GM12892 (cell line): ENCODE results near the gene FAM114A1.
"Not testable (repeated sequence)": the region's sequence is repeated elsewhere in the genome, so short reads cannot be mapped to it uniquely, and the experiment has no call there.

ENCODE experiments used
- DNase-seq: peaks from one replicate; pipeline ENCODE4 v3.0.0; 2011; ENCODE audit not compliant: insufficient read length
- FAIRE-seq: peaks from 2 replicates; lab custom pipeline; 2011; peaks lifted over from hg19 to GRCh38; lab: Jason Lieb, UNC
- POLR2A ChIP-seq: IDR thresholded peaks from 2 replicates; pipeline ENCODE4 v1.6.1; 2011; ENCODE audit warnings: low read depth, low read length, control low read depth
- POLR2AphosphoS5 ChIP-seq: IDR thresholded peaks from 2 replicates; pipeline ENCODE4 v1.6.1; 2011; ENCODE audit warnings: low read depth, low read length, control low read depth
- TAF1 ChIP-seq: IDR thresholded peaks from 2 replicates; pipeline ENCODE4 v1.6.1; 2011; ENCODE audit warnings: low read depth, mild to moderate bottlenecking, control low read depth, low read length, borderline replicate concordance

The FAM114A1 gene

GRCh38 chr4:38909015-38909414 is 41.4 kb downstream of the FAM114A1 start:
- DNase-seq, result no peak
- FAIRE-seq, result no peak
- TF ChIP-seq POLR2A (no peak), TAF1 (no peak), POLR2AphosphoS5 (no peak)

GRCh38 chr4:38911257-38911656 is 43.7 kb downstream of the FAM114A1 start:
- DNase-seq (no peak), FAIRE-seq (no peak)
- TF ChIP-seq POLR2AphosphoS5, result no peak
- TF ChIP-seq TAF1, result no peak
- no peak for TF ChIP-seq POLR2A

GRCh38 chr4:38914854-38915253 is 47.2 kb downstream of the FAM114A1 start:
- TF ChIP-seq TAF1 (no peak), POLR2A (no peak), POLR2AphosphoS5 (no peak)
- no peak for FAIRE-seq
- no peak for DNase-seq

- FAIRE-seq, DNase-seq: not testable (repeated sequence)
These were observed 48.7 kb downstream of the FAM114A1 start for GRCh38 chr4:38916267-38916666.

- FAIRE-seq (no peak), DNase-seq (no peak)
- TF ChIP-seq POLR2A (no peak), POLR2AphosphoS5 (no peak), TAF1 (no peak)
These were observed 49.9 kb downstream of the FAM114A1 start for GRCh38 chr4:38917481-38918025.

- DNase-seq (no peak), FAIRE-seq (no peak)
- TF ChIP-seq TAF1 (no peak), POLR2A (no peak), POLR2AphosphoS5 (no peak)
These were observed 51.9 kb downstream of the FAM114A1 start for GRCh38 chr4:38919494-38919893.

- FAIRE-seq, result no peak
- DNase-seq, result no peak
- no peak for TF ChIP-seq POLR2AphosphoS5
These were observed 52.6 kb downstream of the FAM114A1 start for GRCh38 chr4:38920186-38920585.

GRCh38 chr4:38920677-38921076 is 53.1 kb downstream of the FAM114A1 start:
- FAIRE-seq, result no peak
- TF ChIP-seq TAF1, result no peak
- TF ChIP-seq POLR2AphosphoS5, result no peak
- DNase-seq, result no peak

GRCh38 chr4:38921151-38921550 is 53.5 kb downstream of the FAM114A1 start:
- no peak for DNase-seq
- FAIRE-seq, result no peak

GRCh38 chr4:38923746-38924145 is 56.1 kb downstream of the FAM114A1 start:
- no peak for TF ChIP-seq POLR2AphosphoS5
- no peak for TF ChIP-seq POLR2A
- TF ChIP-seq TAF1, result no peak
- FAIRE-seq (no peak), DNase-seq (no peak)

More at GRCh38 chr4:38921151-38921550, 53.5 kb downstream of the FAM114A1 start:
- TF ChIP-seq POLR2A (no peak), POLR2AphosphoS5 (no peak), TAF1 (no peak)

- FAIRE-seq (no peak), DNase-seq (no peak)
- no peak for TF ChIP-seq POLR2AphosphoS5
- no peak for TF ChIP-seq TAF1
- TF ChIP-seq POLR2A, result no peak
These were observed 56.7 kb downstream of the FAM114A1 start for GRCh38 chr4:38924353-38924752.

- DNase-seq (no peak), FAIRE-seq (no peak)
- TF ChIP-seq POLR2A (no peak), POLR2AphosphoS5 (no peak), TAF1 (no peak)
These were observed 58.1 kb downstream of the FAM114A1 start for GRCh38 chr4:38925492-38926413.

GRCh38 chr4:38926896-38927295 is 59.3 kb downstream of the FAM114A1 start:
- DNase-seq (no peak), FAIRE-seq (no peak)
- TF ChIP-seq POLR2AphosphoS5, result no peak
- no peak for TF ChIP-seq POLR2A
- TF ChIP-seq TAF1, result no peak
